ENCODE data around the gene CSGALNACT2.
"Not testable (repeated sequence)": the region's sequence is repeated elsewhere in the genome, so short reads cannot be mapped to it uniquely, and the experiment has no call there.

The CSGALNACT2 gene

DNA sequence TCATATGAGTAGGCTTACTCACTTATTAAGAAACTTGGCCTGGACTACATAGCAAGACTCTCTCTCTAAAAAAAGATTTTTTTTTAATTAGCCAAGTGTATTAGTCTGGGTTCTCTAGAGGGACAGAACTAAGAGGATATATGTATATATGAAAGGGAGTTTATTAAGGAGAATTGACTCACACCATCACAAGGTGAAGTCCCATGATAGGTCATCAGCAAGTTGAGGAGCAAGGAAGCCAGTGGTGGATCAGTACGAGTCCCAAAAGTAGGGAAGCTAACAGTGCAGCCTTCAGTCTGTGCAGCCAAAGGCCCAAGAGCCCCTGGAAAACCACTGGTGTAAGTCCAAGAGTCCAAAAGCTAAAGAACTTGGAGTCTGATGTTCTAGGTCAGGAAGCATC is 7.7 kb downstream of the CSGALNACT2 start:
- not testable (repeated sequence) for DNase-seq

DNA sequence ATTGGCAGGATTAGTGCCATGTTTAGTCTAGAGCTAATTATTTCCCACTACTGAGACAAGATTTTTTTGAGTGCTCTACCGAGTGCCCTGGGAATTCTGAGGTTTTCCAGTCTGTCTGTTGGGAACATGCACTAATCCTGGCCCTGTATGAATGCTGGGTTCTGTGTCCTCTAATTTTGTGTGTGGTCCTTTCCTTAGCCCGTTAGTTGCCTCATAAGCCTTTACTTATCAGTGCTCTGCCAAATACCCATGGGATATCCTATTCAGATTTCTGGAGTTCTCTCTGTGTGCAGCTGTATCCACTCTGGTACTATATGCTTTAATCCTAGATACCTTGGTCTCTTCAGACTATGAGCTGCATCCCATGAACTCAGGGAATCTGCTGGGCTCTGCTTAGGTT is 13.1 kb downstream of the CSGALNACT2 start:
- no peak for DNase-seq

DNA sequence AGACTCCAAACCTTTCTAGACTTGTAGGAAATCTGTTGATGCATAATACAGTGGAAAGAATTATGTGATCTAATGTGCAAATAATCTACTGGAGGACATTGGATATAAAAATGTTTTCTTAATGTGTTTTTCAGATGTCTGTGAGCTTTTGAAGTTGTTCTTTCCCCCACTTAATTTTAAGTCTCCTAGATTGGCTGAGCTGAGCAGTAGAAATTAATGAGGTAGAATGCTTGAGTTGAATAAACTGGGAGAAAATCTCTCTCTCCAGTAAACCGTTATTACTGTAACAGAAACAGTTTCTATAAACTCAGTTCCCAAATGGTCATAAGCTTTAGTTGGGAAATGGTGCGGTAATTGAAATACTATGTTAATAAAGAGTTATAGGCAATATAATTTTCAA is 15.7 kb downstream of the CSGALNACT2 start:
- no peak for DNase-seq

DNA sequence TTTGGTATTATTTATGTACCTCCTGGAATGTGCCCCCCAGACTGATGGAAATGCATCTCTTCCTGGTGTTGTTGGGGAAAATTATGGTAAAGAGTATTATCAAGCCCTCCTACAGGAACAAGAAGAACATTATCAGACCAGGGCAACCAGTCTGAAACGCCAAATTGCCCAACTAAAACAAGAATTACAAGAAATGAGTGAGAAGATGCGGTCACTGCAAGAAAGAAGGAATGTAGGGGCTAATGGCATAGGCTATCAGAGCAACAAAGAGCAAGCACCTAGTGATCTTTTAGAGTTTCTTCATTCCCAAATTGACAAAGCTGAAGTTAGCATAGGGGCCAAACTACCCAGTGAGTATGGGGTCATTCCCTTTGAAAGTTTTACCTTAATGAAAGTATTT is 17.0 kb downstream of the CSGALNACT2 start:
- no peak for DNase-seq

DNA sequence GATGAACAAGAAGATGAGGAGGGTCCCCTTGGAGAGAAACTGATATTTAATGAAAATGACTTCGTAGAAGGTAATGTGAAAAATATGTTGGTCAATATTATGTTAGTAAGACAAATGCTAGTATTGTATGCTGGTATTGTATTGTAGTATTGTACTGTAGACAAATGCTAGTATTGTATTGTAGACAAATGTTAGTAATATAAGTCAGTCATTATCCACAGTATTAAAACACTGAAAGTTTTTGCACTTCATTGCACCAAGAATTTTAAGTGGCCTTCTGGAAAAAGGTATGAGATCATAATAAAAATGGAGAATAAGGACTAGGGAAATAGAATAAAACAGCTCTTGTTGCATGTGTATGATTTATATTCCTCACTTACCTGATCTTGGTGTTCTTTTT is 17.5 kb downstream of the CSGALNACT2 start:
- no peak for DNase-seq

DNA sequence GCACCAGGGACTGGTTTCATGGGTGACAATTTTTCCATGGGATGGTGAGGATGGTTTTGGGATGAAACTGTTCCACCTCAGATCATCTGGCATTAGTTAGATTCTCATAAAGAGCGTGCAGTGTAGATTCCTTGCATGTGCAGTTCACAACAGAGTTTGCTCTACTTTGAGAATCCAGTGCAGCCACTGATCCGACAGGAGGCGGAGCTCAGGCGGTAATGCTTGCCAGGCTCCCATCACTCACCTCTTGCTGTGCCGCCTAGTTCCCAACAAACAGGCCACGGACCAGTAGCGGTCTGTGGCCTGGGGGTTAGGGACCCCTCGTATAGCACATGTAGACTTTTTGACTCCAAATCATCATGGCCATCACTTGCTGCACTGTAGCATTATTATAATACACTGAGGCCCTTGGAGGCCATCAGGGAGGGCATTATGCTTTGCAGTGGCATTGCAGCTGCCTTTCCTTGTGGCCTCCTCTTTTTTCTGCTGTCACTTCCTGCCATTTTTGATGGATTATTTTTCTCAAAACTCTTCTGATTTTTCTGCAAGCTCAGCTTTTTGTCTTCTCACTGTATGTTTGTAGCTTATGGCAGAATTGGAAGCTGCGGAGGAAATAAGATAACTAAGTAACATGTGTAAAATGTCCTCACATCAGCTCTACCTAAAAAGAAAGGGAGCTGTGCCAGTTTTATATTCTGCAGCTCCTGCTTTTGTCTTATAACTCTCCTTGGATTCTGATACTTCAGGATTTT is 18.5 kb downstream of the CSGALNACT2 start:
- no peak for DNase-seq

DNA sequence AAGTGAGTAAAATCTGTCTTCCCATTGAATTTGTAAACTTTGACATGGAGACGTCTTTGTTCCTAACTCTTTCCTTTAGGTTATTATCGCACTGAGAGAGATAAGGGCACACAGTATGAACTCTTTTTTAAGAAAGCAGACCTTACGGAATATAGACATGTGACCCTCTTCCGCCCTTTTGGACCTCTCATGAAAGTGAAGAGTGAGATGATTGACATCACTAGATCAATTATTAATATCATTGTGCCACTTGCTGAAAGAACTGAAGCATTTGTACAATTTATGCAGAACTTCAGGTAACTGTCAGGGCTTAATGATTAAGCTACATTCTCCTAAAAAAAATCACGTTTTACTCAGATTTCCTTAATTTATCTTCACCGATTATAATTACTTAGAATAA is 20.4 kb downstream of the CSGALNACT2 start:
- DNase-seq, result no peak

DNA sequence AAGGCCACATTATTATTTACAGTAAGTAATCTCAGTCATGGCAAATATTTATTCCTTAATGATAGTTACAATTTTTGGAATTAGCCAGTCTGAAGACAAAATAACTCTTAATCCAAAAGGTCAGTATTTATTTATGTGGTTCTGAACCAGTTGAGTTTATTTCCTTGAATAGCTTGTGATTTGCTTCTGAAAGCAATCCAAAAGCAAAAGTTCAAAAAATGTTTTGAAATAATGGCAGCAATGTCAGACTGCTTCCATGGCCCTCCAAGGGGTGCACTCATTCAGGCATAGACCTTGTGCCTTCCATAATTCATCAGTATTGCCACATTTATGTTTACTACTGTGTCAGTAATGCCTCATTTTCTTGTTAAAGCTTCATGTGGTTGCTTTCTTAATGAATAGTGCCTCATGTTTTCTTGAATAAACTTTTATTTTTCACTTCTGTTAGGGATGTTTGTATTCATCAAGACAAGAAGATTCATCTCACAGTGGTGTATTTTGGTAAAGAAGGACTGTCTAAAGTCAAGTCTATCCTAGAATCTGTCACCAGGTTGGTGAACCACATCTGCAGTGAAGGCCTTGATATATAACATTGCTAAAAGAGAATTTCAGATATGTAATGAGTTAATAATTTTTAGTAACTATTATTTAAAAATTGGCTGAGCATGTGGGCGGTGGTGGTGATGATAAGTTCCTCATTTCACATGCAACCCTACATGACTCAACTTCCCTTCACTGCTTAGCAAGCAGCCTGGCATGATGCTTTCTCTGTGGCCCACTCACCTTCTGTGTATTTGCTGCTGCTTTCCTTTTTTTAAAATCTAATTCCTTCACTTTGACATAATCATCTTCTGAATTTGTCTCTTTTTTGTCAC is 22.0 kb downstream of the CSGALNACT2 start:
- peak in 1 of 2 donors; percentile 71 for DNase-seq

DNA sequence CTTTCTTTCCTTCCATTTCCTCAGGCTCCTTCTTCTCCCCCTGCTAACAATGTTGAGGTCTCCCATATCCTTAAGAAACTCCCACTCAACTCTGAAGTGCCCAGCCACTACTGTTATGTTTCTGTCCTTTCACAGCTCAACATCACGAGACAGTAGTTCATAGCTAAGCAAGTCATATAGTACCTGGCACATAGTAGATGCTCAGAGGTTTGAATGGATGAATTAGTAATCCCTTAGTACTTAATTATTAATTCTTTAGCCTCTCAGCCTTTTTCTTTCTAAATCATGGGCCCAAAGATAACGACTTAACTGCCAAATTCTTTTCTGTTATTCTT is 22.6 kb downstream of the CSGALNACT2 start:
- DNase-seq, result no peak

DNA sequence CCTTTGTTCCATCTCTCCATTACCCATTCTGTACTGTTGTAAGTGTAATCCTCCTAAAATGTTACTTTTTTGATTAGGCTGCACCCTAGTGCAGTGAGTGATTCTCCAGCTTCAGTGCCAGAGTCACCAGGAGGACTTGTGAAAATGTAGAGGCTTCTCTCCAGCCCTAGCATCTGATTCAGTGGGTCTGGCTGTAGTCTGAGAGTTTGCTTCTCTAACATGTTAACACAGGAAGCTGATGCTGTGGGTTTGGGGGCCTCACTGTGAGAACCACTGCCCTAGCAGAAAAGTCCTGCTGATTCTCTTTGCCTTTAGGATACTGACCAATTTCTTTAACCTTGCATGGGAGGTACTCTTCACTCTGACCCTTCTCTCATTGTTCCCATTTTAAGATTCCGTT is 24.4 kb downstream of the CSGALNACT2 start:
- DNase-seq, result no peak

DNA sequence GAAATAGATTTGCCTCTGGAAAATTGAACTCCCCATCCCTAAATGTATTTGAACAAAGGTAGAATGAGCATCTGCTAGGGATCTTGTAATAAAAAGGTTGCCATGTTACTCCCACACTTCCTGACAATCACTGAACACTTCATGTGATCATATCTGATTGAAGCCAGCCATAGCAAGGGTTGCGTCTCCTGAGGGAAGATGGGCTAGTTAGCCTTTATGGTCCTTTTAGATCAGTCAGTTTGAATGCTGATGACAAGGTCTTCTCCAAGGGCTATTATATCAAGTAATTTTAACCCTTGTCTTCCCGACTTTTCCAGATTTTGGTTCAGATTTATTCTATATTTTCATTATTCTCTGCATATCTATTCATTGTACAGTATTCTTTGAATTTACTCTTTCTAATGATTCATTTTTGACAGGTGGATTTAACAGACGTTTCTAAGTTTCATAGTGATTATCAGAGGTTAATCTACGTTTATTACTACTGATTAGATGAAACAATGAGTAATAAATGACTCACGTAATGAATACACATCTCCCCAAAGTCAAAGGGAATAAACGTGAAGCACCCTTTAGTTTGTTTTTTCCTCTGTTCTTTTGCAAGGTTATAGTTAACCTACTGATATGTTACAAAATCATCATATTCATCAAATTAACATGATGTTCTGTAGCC is 28.1 kb downstream of the CSGALNACT2 start:
- DNase-seq, result no peak

DNA sequence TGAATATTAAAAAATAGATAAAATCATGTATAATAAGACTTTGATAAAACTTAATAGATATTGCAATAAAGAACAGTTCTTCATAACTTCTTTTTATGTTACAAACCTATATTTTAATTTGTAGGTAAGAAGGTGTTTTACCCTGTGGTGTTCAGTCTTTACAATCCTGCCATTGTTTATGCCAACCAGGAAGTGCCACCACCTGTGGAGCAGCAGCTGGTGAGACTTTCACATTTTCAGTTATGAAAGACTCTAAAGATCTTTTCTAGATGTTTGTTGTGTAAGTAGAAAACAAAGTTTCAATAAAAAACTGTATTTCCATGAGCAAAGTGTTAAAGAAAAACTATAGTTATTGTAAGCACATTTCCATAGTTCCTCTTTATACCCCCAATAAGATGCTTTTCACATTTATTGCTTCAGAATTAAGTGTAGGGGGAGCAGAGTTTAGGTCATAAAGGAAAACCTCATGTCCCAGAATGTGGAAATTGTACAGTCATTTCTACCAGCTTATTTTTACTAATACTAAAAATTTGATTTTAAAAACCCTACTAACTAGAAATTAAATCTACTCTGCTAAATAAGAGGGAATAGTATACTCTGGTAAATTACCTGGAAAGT is 28.7 kb downstream of the CSGALNACT2 start:
- DNase-seq, result no peak

DNA sequence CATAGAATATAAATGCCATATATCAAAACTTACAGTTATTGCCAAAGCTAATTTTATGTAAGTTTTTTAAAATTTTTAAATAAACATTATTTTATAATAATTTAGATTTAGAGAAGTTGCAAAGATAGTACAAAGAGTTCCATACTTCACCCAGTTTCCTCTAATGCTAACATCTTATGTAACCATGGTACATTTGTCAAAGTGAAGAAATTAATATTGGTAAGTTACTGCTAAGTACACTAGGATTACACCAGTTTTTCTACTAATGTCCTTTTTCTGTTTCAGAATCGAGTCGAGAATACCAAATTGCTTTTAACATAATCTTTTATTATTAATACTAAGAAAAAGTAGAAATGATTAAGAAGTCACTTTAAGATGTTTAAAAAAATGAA is 29.2 kb downstream of the CSGALNACT2 start:
- DNase-seq, result no peak

DNA sequence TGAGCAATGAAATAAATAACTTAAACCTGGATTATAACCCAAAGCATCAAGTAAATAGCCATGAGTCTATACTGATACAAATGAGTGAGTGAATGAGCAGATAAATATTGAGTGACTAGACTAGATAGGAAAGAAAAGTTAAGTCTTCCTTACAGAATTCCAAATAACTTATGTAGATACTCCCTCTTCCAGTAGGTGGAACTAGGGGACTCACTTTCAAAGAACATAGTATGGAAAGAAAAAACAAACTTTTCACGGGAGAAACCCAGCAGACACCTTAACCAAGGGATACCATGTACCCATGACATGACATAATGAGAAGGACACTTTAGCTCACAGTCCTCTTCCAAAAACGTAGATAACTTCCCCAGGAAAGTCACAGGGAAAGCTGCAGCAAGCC is 32.2 kb downstream of the CSGALNACT2 start:
- DNase-seq, result no peak

DNA sequence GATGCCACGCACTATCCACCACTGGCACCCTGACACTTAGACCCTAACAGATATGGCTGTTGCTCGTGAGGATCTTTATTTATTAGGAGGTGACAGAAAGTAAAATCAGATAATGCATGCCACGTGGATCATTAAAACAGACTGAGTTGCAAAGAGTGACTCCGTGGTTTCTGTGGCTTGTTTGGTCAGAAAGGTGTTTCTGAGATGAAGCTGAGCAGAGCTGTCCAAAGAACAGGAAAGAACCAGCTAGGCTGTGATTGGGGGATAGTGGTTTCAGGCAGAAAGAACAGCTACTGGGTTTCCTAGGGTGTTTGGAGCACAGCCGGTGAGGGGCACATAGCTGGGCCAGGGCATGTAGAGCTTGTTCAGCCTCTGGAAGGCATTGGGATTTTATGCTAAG is 34.4 kb downstream of the CSGALNACT2 start:
- no peak for DNase-seq

DNA sequence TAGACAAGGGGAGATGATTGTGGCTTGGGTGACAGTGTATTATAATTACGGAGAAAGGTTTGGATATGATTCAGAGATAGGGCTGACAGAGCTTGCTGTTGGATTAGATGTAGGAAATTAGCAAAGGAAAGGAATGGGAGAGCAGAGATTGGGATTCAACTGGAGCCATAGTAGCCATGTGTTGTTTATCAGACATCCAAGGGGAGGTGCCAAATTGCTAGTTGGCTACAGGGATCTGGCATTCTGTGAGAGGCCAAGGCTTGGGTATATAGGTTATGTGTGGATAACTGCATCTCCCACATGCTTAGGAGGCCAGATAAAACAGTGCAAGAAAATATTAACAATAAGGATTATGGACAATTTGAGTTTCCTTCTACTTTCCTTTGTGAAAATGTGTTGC is 34.9 kb downstream of the CSGALNACT2 start:
- no peak for DNase-seq

DNA sequence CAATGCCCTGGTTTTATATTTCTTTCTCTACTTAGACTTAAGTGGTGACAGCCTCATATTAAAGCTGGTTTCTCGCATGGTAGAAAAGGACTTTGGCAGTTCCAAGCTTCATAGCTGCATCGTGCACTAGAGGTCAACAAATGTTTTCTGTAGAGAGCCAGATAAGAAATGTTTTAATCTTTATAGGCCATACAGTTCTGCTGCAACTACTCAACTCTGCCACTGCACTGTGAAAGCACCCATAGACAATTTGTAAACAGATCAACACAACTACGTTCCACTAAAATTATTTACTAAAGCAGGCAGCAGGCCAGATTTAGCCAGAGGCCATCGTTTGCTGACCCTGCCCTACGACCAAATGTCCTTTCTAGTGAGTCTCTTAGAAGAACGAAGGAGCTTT is 36.7 kb downstream of the CSGALNACT2 start:
- DNase-seq, result no peak

DNA sequence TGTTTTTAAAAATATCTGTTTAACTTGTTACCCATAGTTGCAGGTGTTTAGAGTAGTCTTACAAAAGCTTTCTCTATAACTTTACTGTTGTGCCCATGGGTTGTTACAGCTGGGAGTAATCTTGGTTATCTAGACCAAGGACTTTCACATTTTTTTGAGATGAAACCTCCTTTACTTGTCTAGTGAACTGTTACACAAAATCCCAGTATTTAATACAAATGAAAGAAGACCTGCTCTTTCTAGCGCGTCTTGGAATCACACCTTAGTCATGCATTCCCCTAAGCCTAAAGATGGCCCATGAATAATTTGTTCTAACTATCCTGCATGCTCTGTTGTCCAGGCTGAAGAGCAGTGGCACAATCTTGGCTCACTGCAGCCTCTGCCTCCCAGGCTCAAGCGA is 38.0 kb downstream of the CSGALNACT2 start:
- DNase-seq, result no peak

DNA sequence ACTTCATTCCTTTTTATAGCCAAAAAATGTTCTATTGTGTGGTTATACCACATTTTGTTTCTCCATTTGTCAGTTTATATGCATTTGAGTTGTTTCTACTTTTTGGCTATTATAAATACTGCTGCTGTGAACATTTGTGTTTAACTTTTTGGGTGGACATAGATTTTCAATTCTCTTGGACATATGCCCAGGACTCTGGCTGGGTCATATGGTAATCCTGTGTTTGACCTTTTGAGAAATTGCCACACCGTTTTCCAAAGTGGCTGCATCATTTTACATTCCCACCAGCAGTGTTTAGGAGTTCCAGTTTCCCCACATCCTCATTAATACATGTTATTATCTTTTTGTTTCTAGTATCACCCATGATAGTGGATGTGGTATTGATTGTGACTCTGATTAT is 39.4 kb downstream of the CSGALNACT2 start:
- DNase-seq, result no peak

DNA sequence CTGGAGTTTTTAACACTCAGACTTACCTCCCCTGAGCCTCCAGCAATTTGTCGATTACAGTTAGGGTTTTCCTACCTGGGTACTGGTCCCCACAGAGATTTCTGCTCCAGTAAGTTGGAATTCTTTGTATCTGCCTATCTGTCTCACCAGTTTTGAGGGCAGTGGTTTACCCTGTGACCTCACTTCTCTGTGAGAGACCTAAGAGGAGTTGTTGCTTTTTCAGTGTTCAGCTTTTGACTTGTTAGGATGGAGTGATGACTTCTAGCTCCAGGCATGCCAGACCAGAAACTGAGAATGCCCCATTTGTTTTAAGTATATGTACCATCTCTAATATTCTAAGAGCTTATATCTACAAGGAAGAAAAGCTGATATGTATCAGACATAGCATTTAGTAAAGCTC is 42.9 kb downstream of the CSGALNACT2 start:
- no peak for DNase-seq

DNA sequence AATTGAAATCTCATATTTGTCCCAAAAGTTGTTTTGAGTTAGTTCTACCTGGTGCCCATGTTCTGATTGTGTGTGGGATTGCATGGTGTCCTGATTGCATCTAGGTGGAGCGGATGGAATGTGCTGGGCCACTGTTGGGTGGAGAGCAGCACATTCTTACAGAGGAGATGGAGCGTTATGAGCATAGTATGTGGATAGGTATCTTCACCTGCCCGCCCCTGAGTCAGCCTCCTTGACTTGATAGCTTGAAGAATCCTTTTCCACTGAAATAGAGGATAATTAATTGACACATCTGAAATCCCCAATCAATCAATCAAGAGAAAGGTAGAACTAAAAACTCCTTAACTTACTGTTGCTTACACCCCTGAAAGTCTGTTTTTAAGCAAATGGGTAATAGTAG is 45.5 kb downstream of the CSGALNACT2 start:
- not testable (repeated sequence) for DNase-seq

DNA sequence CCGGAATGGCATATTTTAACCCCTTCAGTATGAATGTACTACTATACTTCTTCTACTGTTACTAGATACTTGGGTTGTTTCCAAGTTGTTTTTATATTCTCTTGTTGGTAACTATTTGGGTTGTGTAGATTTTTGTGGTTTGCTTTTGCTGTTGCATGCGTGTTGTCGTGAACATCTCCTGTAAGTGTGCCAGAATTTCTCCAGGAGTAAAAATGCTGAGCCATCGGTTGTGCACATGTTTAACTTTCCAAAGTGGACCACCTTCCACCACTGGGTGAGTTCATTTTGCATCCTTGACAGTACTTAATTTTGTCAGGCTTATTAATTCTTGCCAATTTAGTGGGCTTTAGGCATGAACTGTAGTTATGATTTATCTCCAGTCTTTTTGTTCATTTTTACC is 47.9 kb downstream of the CSGALNACT2 start:
- no peak for DNase-seq

DNA sequence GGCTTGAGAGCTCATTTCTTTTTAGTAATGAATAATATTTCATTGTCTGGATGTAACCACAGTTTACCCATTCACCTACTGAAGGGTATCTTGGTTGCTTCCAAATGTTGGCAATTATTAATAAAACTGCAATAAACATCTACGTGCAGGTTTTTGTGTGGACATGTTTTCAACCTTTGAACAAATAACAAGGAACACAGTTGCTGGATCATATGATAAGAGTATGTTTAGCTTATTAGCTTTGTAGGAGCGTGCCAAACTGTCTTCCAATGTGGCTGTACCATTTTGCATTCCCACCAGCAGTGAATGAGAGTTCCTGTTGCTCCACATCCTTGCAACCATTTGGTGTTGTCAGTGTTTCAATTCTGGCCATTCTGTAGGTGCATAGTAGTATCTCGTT is 49.0 kb downstream of the CSGALNACT2 start:
- no peak for DNase-seq

DNA sequence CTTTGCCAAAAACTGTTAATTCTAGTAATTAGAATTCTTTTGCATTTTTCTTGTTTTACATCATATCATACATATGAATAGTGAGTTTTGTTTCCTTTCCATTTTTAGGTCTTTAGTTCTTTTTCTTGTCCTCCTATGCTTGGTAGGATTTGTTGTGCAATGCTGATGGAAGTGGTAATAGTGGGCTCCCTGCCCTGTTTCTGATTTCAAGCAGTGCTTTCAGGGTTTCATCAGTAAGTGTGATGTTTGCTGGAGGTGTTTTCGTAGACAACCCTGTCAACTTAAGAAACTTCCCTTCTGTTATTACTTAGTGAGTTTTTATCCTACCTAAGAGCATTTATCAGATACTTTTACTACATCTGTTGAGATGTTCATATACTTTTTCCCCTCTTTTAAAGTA is 50.5 kb downstream of the CSGALNACT2 start:
- DNase-seq, result no peak

Data from bone marrow (tissue), 2 donors.